Fibroblast of lung (primary cell): Measurements from ENCODE around the gene KIZ. TPM values are rescaled to one million over a fixed set of nuclear protein-coding genes. Genes with fewer than 3 reads are reported as not detected.
A peak's percentile ranks its signal among the peaks of the same experiment; 100 is the strongest.
"Not testable (repeated sequence)": the region's sequence is repeated elsewhere in the genome, so short reads cannot be mapped to it uniquely, and the experiment has no call there.

Experiments
- DNase-seq, 2 donors: peaks; one replicate each; pipeline versions ENCODE4 v3.0.0 to v3.0.0-alpha.2; 2010; ENCODE audit warnings: low read depth in 2 of 2
- H2AFZ ChIP-seq: 2 replicates; pipeline ENCODE4 v1.5.1; 2012; ENCODE audit warnings: low read length, control low read depth, inconsistent platforms
- H3K27ac ChIP-seq: 2 replicates; pipeline ENCODE4 v1.5.1; 2011; ENCODE audit warnings: low read length, control low read depth; ENCODE audit not compliant: insufficient read depth
- H3K27me3 ChIP-seq: 2 replicates; pipeline ENCODE4 v1.5.1; 2011; ENCODE audit warnings: mild to moderate bottlenecking, low read length; ENCODE audit not compliant: control insufficient read depth, insufficient read depth
- H3K36me3 ChIP-seq: 2 replicates; pipeline ENCODE4 v1.5.1; 2011; ENCODE audit warnings: low read length; ENCODE audit not compliant: control insufficient read depth, insufficient read depth
- H3K4me1 ChIP-seq: 2 replicates; pipeline ENCODE4 v1.5.1; 2011; ENCODE audit warnings: low read length; ENCODE audit not compliant: control insufficient read depth, insufficient read depth; ENCODE audit errors: extremely low read depth
- H3K4me2 ChIP-seq: 2 replicates; pipeline ENCODE4 v1.5.1; 2011; ENCODE audit warnings: low read length, control low read depth; ENCODE audit not compliant: insufficient read depth; ENCODE audit errors: extremely low read depth
- H3K4me3 ChIP-seq, 4 experiments: fragments of 200-600 bp in 1 of 4; sonication (generic) in 1 of 4; replicated peaks in 1 of 4; 2 replicates each; pipeline ENCODE4 v1.5.1; 2011 to 2016; ENCODE audit warnings: low read length in 4 of 4, low read depth in 3 of 4, mild to moderate bottlenecking in 3 of 4, control low read depth in 2 of 4, inconsistent platforms in 1 of 4, mixed read lengths in 1 of 4; ENCODE audit not compliant: insufficient read depth in 1 of 4; ENCODE audit errors: control extremely low read depth in 1 of 4
- H3K79me2 ChIP-seq: 2 replicates; pipeline ENCODE4 v1.5.1; 2012; ENCODE audit warnings: mild to moderate bottlenecking, low read length, inconsistent platforms; ENCODE audit not compliant: control insufficient read depth, insufficient read depth
- H3K9ac ChIP-seq: 2 replicates; pipeline ENCODE4 v1.5.1; 2011; ENCODE audit warnings: mild to moderate bottlenecking, low read length, control low read depth; ENCODE audit not compliant: insufficient read depth
- H3K9me3 ChIP-seq: 2 replicates; pipeline ENCODE4 v1.5.1; 2012; ENCODE audit warnings: low read depth, low read length; ENCODE audit not compliant: control insufficient read depth, insufficient read depth
- H4K20me1 ChIP-seq: 2 replicates; pipeline ENCODE4 v1.5.1; 2011; ENCODE audit warnings: low read length; ENCODE audit not compliant: control insufficient read depth, insufficient read depth; ENCODE audit errors: extremely low read depth
- CTCF ChIP-seq, 2 donors: IDR thresholded peaks in 1 of 2; conservative IDR thresholded peaks in 1 of 2; 1 replicate in 1 of 2; 2 replicates in 1 of 2; pipeline ENCODE4 v1.5.1; 2011 to 2012; ENCODE audit warnings: low read length in 2 of 2, control low read depth in 1 of 2, inconsistent platforms in 1 of 2, low read depth in 1 of 2, mild to moderate bottlenecking in 1 of 2
- EZH2 ChIP-seq: IDR thresholded peaks from 2 replicates; pipeline ENCODE4 v1.5.1; 2012; ENCODE audit warnings: low read length, control low read depth, mild to moderate bottlenecking; ENCODE audit errors: missing control alignments
- polyA plus RNA-seq, 2 donors: library from polyadenylated mRNA; depleted of rRNA in 1 of 2; stranded (reverse) in 1 of 2; unstranded in 1 of 2; fragments of >200 nt; gene quantifications; 2 replicates each; pipeline ENCODE4 v1.2.1, GENCODE V29; 2011 to 2012; ENCODE audit warnings: missing spikeins in 1 of 2
- total RNA-seq: library from RNA; depleted of rRNA; stranded (reverse); fragments of >200 nt; gene quantifications from 2 replicates; pipeline ENCODE4 v1.2.1, GENCODE V29; 2014

The KIZ gene
- total and polyA plus RNA-seq, 2 donors (not counting 1 experiment from before 2014, with no cell fraction given) = 11.5 to 23.5 TPM

GRCh38 chr20:21246161-21246560 is 120.3 kb downstream of the KIZ start:
- Histone ChIP-seq H4K20me1 (no peaks in the 10 kb centered on the region), H3K4me2 (no peak overlapping the region), H3K4me1 (no peaks in the 10 kb centered on the region), H3K27ac (no peak overlapping the region), H3K79me2 (no peaks in the 10 kb centered on the region), H3K27me3 (no peaks in the 10 kb centered on the region), H3K9me3 (no peaks in the 10 kb centered on the region), H2AFZ (no peak overlapping the region), H3K36me3 (no peaks in the 10 kb centered on the region), H3K9ac (no peak overlapping the region), H3K4me3 (no peak overlapping the region)
- no peak for DNase-seq
- no peak for TF ChIP-seq EZH2
- TF ChIP-seq CTCF (conservative IDR thresholded peaks at IDR 0.05 in 1 of 2, IDR thresholded peaks at IDR 0.05 in 1 of 2; ENCODE audit: low read depth in 1 of 2, low read length in 2 of 2) = no peak

GRCh38 chr20:21247603-21248095 is 121.8 kb downstream of the KIZ start:
- H3K36me3 ChIP-seq, H3K9me3 ChIP-seq, H3K27me3 ChIP-seq: not testable (repeated sequence)

GRCh38 chr20:21251278-21251677 is 125.4 kb downstream of the KIZ start:
- Histone ChIP-seq H4K20me1 (no peaks in the 10 kb centered on the region), H3K4me1 (no peaks in the 10 kb centered on the region), H3K36me3 (no peaks in the 10 kb centered on the region), H3K79me2 (no peaks in the 10 kb centered on the region), H2AFZ (no peak overlapping the region), H3K9ac (no peak overlapping the region), H3K27me3 (no peaks in the 10 kb centered on the region), H3K9me3 (no peaks in the 10 kb centered on the region), H3K4me3 (no peak overlapping the region), H3K27ac (no peak overlapping the region), H3K4me2 (no peak overlapping the region)
- DNase-seq = peak in 1 of 2 donors; percentile 61
- no peak for TF ChIP-seq CTCF (conservative IDR thresholded peaks at IDR 0.05 in 1 of 2, IDR thresholded peaks at IDR 0.05 in 1 of 2; ENCODE audit: low read depth in 1 of 2, low read length in 2 of 2)

More at GRCh38 chr20:21247603-21248095, 121.8 kb downstream of the KIZ start:
- not testable (repeated sequence) for H3K9ac ChIP-seq, H4K20me1 ChIP-seq, H3K79me2 ChIP-seq, H3K27ac ChIP-seq, H3K4me1 ChIP-seq, H3K4me3 ChIP-seq, DNase-seq, H2AFZ ChIP-seq, H3K4me2 ChIP-seq
